HepG2 (cell line): ENCODE measurements around the gene TH. TPM values are rescaled to one million over a fixed set of nuclear protein-coding genes. Genes with fewer than 3 reads are reported as not detected.
A peak's percentile ranks its signal among the peaks of the same experiment; 100 is the strongest.

Experiments
- HDAC2 ChIP-seq: sonication (generic); formaldehyde crosslinking; IDR thresholded peaks from 2 replicates; pipeline ENCODE4 v1.4.0; 2020; ENCODE audit warnings: missing genetic modification reagents
- IRF2 ChIP-seq: IDR thresholded peaks from 2 replicates; pipeline ENCODE4 v1.6.1; 2018; ENCODE audit warnings: missing genetic modification reagents, missing compliant biosample characterization
- KDM2A ChIP-seq: sonication (generic); formaldehyde crosslinking; IDR thresholded peaks from 2 replicates; pipeline ENCODE4 v1.4.0; 2020; ENCODE audit warnings: low read depth, missing genetic modification reagents, borderline replicate concordance
- MAFF ChIP-seq: IDR thresholded peaks from 2 replicates; pipeline ENCODE4 v1.6.1; 2011; ENCODE audit warnings: low read depth, low read length, improper control_type of control experiment
- MXD4 ChIP-seq: IDR thresholded peaks from 2 replicates; pipeline ENCODE4 v1.6.1; 2016; ENCODE audit warnings: mild to moderate bottlenecking, missing biosample characterization, missing genetic modification reagents
- NFIB ChIP-seq: sonication (generic); formaldehyde crosslinking; IDR thresholded peaks from 2 replicates; pipeline ENCODE4 v1.9.0; 2021; ENCODE audit warnings: missing genetic modification reagents, mild to moderate bottlenecking, borderline replicate concordance
- NR2F6 ChIP-seq, 2 experiments: IDR thresholded peaks; 2 replicates each; pipeline ENCODE4 v1.6.1; 2016; ENCODE audit warnings: antibody characterized with exemption in 1 of 2, mild to moderate bottlenecking in 1 of 2
- PAX8 ChIP-seq: sonication (generic); formaldehyde crosslinking; IDR thresholded peaks from 2 replicates; pipeline ENCODE4 v1.8.0; 2022; ENCODE audit warnings: mild to moderate bottlenecking, missing genetic modification reagents, borderline replicate concordance
- POLR2AphosphoS5 ChIP-seq: IDR thresholded peaks from 2 replicates; pipeline ENCODE4 v1.6.1; 2012; ENCODE audit warnings: low read depth, low read length
- SPEN ChIP-seq: sonication (generic); formaldehyde crosslinking; IDR thresholded peaks from 2 replicates; pipeline ENCODE4 v1.5.1; 2020; ENCODE audit warnings: low read depth, mild to moderate bottlenecking, missing genetic modification reagents
- SSRP1 ChIP-seq: IDR thresholded peaks from 2 replicates; pipeline ENCODE4 v1.6.1; 2016; ENCODE audit warnings: control low read depth
- ZFAT ChIP-seq: sonication (generic); formaldehyde crosslinking; conservative IDR thresholded peaks from 2 replicates; pipeline ENCODE4 v1.8.1; 2023; ENCODE audit warnings: missing genetic modification reagents, inconsistent platforms
- ZNF232 ChIP-seq: sonication (generic); formaldehyde crosslinking; IDR thresholded peaks from 2 replicates; pipeline ENCODE4 v1.4.0; 2020; ENCODE audit warnings: missing genetic modification reagents, borderline replicate concordance
- ZNF317 ChIP-seq: sonication (generic); formaldehyde crosslinking; IDR thresholded peaks from 2 replicates; pipeline ENCODE4 v1.5.0; 2020; ENCODE audit warnings: mild to moderate bottlenecking, missing genetic modification reagents
- ZNF549 ChIP-seq: sonication (generic); formaldehyde crosslinking; IDR thresholded peaks from 2 replicates; pipeline ENCODE4 v1.5.0; 2020; ENCODE audit warnings: missing genetic modification reagents
- ZNF550 ChIP-seq: sonication (generic); formaldehyde crosslinking; IDR thresholded peaks from 2 replicates; pipeline ENCODE4 v1.4.0; 2020; ENCODE audit warnings: mild to moderate bottlenecking, missing genetic modification reagents, borderline replicate concordance
- ZNF615 ChIP-seq: sonication (generic); formaldehyde crosslinking; IDR thresholded peaks from 2 replicates; pipeline ENCODE4 v1.5.0; 2020; ENCODE audit warnings: mild to moderate bottlenecking, missing genetic modification reagents, borderline replicate concordance
- ZNF776 ChIP-seq: sonication (generic); formaldehyde crosslinking; IDR thresholded peaks from 2 replicates; pipeline ENCODE4 v1.4.0; 2020; ENCODE audit warnings: mild to moderate bottlenecking, missing genetic modification reagents
- ZSCAN25 ChIP-seq: sonication (generic); formaldehyde crosslinking; IDR thresholded peaks from 2 replicates; pipeline ENCODE4 v1.8.0; 2022; ENCODE audit warnings: mild to moderate bottlenecking, missing genetic modification reagents
- polyA plus RNA-seq, 8 experiments: library from polyadenylated mRNA; depleted of rRNA in 3 of 8; stranded (reverse) in 7 of 8; unstranded in 1 of 8; fragments of >200 nt; fragmentation: Illumina TruSeq in 4 of 8; extraction: Trizol in 4 of 8; gene quantifications; 2 replicates each; pipeline versions ENCODE4 v1.2.1 to v1.2.3, GENCODE V29; 2011 to 2016; ENCODE audit warnings: low read depth in 4 of 8, missing spikeins in 1 of 8, mixed read lengths in 1 of 8; ENCODE audit not compliant: insufficient read depth in 1 of 8
- total RNA-seq, 5 experiments: library from RNA; depleted of rRNA; stranded (reverse); fragments of >200 nt; fragmentation: Illumina TruSeq; extraction: Trizol; gene quantifications; 2 replicates each; pipeline ENCODE4 v1.2.3, GENCODE V29; 2016; ENCODE audit warnings: low read depth in 1 of 5
- TF ChIP-seq, protein P1 (sequence below): sonication (generic); formaldehyde crosslinking; IDR thresholded peaks from 2 replicates; pipeline ENCODE4 v1.4.0; 2020; ENCODE audit warnings: missing genetic modification reagents
- TF ChIP-seq, protein P2 (sequence below): sonication (generic); formaldehyde crosslinking; IDR thresholded peaks from 2 replicates; pipeline ENCODE4 v1.8.0; 2022; ENCODE audit warnings: missing genetic modification reagents, mild to moderate bottlenecking, inconsistent platforms, borderline replicate concordance
- TF ChIP-seq, protein P3 (sequence below): sonication (generic); formaldehyde crosslinking; IDR thresholded peaks from 2 replicates; pipeline ENCODE4 v1.4.0; 2020; ENCODE audit warnings: missing genetic modification reagents; ENCODE audit errors: not compliant biosample characterization
- TF ChIP-seq, protein P4 (sequence below): sonication (generic); formaldehyde crosslinking; IDR thresholded peaks from 2 replicates; pipeline ENCODE4 v1.4.0; 2020; ENCODE audit warnings: missing genetic modification reagents

Gene TH
- total and polyA plus RNA-seq, 2 of the 13 experiments (the other 11 are each of a cell fraction or from before 2014, with no cell fraction given): 0.36 TPM; not detected in 1

DNA sequence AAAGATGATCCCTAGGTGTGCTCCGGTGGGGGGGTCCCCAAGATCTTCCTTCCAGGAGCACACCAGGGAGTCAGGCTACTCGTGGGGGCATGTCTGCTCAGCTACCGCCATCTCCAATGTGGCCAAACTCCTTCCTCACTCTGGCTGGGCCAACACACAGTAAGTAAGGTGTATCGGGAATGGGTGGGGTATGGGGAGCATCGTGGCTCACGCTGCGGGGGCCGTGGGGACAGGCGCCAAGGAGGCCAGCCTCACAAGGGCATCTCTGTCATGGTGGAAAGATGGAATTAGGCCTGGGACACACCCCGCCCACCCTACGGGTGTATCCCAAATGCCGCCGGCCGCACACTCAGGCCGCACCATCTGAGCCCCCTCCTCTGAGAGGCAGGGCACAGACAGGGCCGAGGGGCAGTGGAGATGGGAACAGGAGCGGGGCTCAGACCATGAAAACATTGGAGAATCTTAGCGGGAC lies 40.7 kb downstream of the TH start (continued):
- no peak for TF ChIP-seq ZNF615
- TF ChIP-seq, protein P1, sequence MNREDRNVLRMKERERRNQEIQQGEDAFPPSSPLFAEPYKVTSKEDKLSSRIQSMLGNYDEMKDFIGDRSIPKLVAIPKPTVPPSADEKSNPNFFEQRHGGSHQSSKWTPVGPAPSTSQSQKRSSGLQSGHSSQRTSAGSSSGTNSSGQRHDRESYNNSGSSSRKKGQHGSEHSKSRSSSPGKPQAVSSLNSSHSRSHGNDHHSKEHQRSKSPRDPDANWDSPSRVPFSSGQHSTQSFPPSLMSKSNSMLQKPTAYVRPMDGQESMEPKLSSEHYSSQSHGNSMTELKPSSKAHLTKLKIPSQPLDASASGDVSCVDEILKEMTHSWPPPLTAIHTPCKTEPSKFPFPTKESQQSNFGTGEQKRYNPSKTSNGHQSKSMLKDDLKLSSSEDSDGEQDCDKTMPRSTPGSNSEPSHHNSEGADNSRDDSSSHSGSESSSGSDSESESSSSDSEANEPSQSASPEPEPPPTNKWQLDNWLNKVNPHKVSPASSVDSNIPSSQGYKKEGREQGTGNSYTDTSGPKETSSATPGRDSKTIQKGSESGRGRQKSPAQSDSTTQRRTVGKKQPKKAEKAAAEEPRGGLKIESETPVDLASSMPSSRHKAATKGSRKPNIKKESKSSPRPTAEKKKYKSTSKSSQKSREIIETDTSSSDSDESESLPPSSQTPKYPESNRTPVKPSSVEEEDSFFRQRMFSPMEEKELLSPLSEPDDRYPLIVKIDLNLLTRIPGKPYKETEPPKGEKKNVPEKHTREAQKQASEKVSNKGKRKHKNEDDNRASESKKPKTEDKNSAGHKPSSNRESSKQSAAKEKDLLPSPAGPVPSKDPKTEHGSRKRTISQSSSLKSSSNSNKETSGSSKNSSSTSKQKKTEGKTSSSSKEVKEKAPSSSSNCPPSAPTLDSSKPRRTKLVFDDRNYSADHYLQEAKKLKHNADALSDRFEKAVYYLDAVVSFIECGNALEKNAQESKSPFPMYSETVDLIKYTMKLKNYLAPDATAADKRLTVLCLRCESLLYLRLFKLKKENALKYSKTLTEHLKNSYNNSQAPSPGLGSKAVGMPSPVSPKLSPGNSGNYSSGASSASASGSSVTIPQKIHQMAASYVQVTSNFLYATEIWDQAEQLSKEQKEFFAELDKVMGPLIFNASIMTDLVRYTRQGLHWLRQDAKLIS (CRISPR knock-in tag): peak; percentile 94
- TF ChIP-seq HDAC2: 0 out of 2 replicates have a peak, but pooled peaks have one; percentile 31
- TF ChIP-seq ZFAT (CRISPR knock-in tag): no peak
- 0 out of 2 replicates have a peak, but pooled peaks have one; percentile 3 for TF ChIP-seq SPEN (CRISPR knock-in tag)
- TF ChIP-seq ZNF776 (CRISPR knock-in tag): no peak
- peak; percentile 33; the same call in 1 of the 2 replicates for TF ChIP-seq MXD4
- TF ChIP-seq, protein P2, sequence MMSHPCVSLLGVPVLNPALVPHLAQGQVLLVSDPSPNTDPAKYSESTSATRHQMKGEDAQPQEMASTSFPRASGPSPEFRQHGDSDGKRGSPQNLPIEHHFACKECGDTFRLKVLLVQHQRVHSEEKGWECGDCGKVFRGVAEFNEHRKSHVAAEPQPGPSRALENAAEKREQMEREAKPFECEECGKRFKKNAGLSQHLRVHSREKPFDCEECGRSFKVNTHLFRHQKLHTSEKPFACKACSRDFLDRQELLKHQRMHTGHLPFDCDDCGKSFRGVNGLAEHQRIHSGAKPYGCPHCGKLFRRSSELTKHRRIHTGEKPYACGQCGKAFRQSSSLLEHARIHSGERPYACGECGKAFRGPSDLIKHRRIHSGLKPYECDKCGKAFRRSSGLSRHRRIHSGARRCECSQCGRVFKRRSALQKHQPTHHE: 0 out of 2 replicates have a peak, but pooled peaks have one; percentile 3
- peak; percentile 53; the same call in 1 of the 2 replicates for TF ChIP-seq SSRP1
- TF ChIP-seq, protein P3, sequence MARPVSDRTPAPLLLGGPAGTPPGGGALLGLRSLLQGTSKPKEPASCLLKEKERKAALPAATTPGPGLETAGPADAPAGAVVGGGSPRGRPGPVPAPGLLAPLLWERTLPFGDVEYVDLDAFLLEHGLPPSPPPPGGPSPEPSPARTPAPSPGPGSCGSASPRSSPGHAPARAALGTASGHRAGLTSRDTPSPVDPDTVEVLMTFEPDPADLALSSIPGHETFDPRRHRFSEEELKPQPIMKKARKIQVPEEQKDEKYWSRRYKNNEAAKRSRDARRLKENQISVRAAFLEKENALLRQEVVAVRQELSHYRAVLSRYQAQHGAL: peak; percentile 80
- TF ChIP-seq KDM2A (CRISPR knock-in tag): 0 out of 2 replicates have a peak, but pooled peaks have one; percentile 19
- no peak for TF ChIP-seq ZNF232 (CRISPR knock-in tag)
- TF ChIP-seq, protein P4, sequence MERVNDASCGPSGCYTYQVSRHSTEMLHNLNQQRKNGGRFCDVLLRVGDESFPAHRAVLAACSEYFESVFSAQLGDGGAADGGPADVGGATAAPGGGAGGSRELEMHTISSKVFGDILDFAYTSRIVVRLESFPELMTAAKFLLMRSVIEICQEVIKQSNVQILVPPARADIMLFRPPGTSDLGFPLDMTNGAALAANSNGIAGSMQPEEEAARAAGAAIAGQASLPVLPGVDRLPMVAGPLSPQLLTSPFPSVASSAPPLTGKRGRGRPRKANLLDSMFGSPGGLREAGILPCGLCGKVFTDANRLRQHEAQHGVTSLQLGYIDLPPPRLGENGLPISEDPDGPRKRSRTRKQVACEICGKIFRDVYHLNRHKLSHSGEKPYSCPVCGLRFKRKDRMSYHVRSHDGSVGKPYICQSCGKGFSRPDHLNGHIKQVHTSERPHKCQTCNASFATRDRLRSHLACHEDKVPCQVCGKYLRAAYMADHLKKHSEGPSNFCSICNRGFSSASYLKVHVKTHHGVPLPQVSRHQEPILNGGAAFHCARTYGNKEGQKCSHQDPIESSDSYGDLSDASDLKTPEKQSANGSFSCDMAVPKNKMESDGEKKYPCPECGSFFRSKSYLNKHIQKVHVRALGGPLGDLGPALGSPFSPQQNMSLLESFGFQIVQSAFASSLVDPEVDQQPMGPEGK (CRISPR knock-in tag): peak; percentile 51
- TF ChIP-seq ZSCAN25 (CRISPR knock-in tag): 0 out of 2 replicates have a peak, but pooled peaks have one; percentile 17
- 0 out of 2 replicates have a peak, but pooled peaks have one; percentile 23 for TF ChIP-seq ZNF317
- TF ChIP-seq IRF2 (CRISPR knock-in tag): peak; percentile 54; the same call in 1 of the 2 replicates
- TF ChIP-seq MAFF: no peak
- TF ChIP-seq ZNF549: no peak
- no peak for TF ChIP-seq NFIB (CRISPR knock-in tag)
- peak; percentile 41; the same call in 1 of the 2 replicates for TF ChIP-seq ZNF550 (CRISPR knock-in tag)
- no peak for TF ChIP-seq PAX8 (CRISPR knock-in tag)
- no peak for TF ChIP-seq NR2F6 (IDR thresholded peaks at IDR 0.05)
- TF ChIP-seq NR2F6 (CRISPR knock-in tag; IDR thresholded peaks at IDR 0.05): peak; percentile 14; the same call in 1 of the 2 replicates
- TF ChIP-seq POLR2AphosphoS5: peak; percentile 57
